IMR-90 (cell line): ENCODE measurements around the gene CSAD. TPM values are rescaled to one million over a fixed set of nuclear protein-coding genes. Genes with fewer than 3 reads are reported as not detected.

Experiments
- ATAC-seq: fragments of 200-7000 bp; cut with Tn5 transposase; 2 replicates; pipeline ENCODE4 v1.9.1; 2020; ENCODE audit warnings: low read depth, mild to moderate bottlenecking, moderate library complexity
- BruUV-seq: library from RNA; stranded (reverse); fragments of 400-500 nt; replicated peaks from 2 replicates; lab custom pipeline; 2021; lab: Mats Ljungman, UMichigan
- CTCF ChIA-PET: fragments of 300-600 bp; formaldehyde crosslinking; extraction: SDS; loops from one replicate; lab custom pipeline; 2021; ENCODE audit warnings: antibody characterized with exemption; lab: Yijun Ruan, JAX
- POLR2A ChIA-PET: fragments of 300-600 bp; sonication (Branson Sonifier 250); formaldehyde crosslinking; loops from one replicate; lab custom pipeline; 2022; ENCODE audit warnings: antibody characterized with exemption; ENCODE audit not compliant: unreplicated experiment; lab: Charles Lee
- DNase-seq: peaks from one replicate; pipeline ENCODE4 v3.0.0; 2013
- H2AFZ ChIP-seq: replicated peaks from 2 replicates; pipeline ENCODE3; 2013; ENCODE audit warnings: low read length, mild to moderate bottlenecking; ENCODE audit not compliant: poor library complexity
- H2AK5ac ChIP-seq: 2 replicates; pipeline ENCODE4 v1.6.1; 2013; ENCODE audit warnings: low read depth, low read length, inconsistent platforms
- H2AK9ac ChIP-seq: replicated peaks from 2 replicates; pipeline ENCODE3; 2013; ENCODE audit warnings: mild to moderate bottlenecking, low read depth, low read length, moderate library complexity; ENCODE audit not compliant: poor library complexity
- H2BK120ac ChIP-seq: 2 replicates; pipeline ENCODE4 v1.6.1; 2013; ENCODE audit warnings: low read depth, low read length, inconsistent platforms
- H2BK15ac ChIP-seq: 3 replicates; pipeline ENCODE4 v1.6.1; 2013; ENCODE audit warnings: low read depth, low read length, inconsistent platforms
- H2BK20ac ChIP-seq: 2 replicates; pipeline ENCODE4 v1.6.1; 2013; ENCODE audit warnings: low read depth, mild to moderate bottlenecking, inconsistent platforms, low read length, moderate library complexity
- H2BK5ac ChIP-seq: 2 replicates; pipeline ENCODE4 v1.6.1; 2013; ENCODE audit warnings: mild to moderate bottlenecking, low read depth, low read length, inconsistent platforms; ENCODE audit not compliant: poor library complexity, severe bottlenecking
- H3K14ac ChIP-seq: replicated peaks from 2 replicates; pipeline ENCODE4 v1.6.1; 2013; ENCODE audit warnings: low read depth, low read length, inconsistent platforms
- H3K18ac ChIP-seq: 2 replicates; pipeline ENCODE4 v1.6.1; 2013; ENCODE audit warnings: low read depth, low read length, control low read depth
- H3K23ac ChIP-seq: 2 replicates; pipeline ENCODE4 v1.6.1; 2013; ENCODE audit warnings: low read depth, low read length, inconsistent platforms
- H3K27ac ChIP-seq: 2 replicates; pipeline ENCODE4 v1.5.1; 2013; ENCODE audit warnings: mild to moderate bottlenecking, control low read depth, low read length; ENCODE audit not compliant: insufficient read depth
- H3K27me3 ChIP-seq: 2 replicates; pipeline ENCODE4 v1.6.1; 2013; ENCODE audit warnings: low read length; ENCODE audit not compliant: control insufficient read depth, insufficient read depth
- H3K36me3 ChIP-seq: 2 replicates; pipeline ENCODE4 v1.6.1; 2013; ENCODE audit warnings: low read length, mixed read lengths; ENCODE audit not compliant: control insufficient read depth, insufficient read depth
- H3K4ac ChIP-seq: 2 replicates; pipeline ENCODE4 v1.6.1; 2013; ENCODE audit warnings: low read depth, low read length, inconsistent platforms
- H3K4me1 ChIP-seq: 2 replicates; pipeline ENCODE4 v1.6.1; 2013; ENCODE audit warnings: low read length, mixed read lengths; ENCODE audit not compliant: control insufficient read depth, insufficient read depth
- H3K4me2 ChIP-seq: 2 replicates; pipeline ENCODE4 v1.6.1; 2013; ENCODE audit warnings: low read depth, mild to moderate bottlenecking, control low read depth, low read length, moderate library complexity
- H3K4me3 ChIP-seq: 2 replicates; pipeline ENCODE4 v1.5.1; 2013; ENCODE audit warnings: low read depth, mild to moderate bottlenecking, control low read depth, low read length, moderate library complexity; ENCODE audit not compliant: insufficient read depth
- H3K56ac ChIP-seq: 2 replicates; pipeline ENCODE4 v1.6.1; 2013; ENCODE audit warnings: low read length, inconsistent platforms; ENCODE audit not compliant: insufficient read depth; ENCODE audit errors: extremely low read depth
- H3K79me1 ChIP-seq, 2 experiments: 2 replicates each; pipeline ENCODE4 v1.6.1; 2013; ENCODE audit warnings: low read length in 2 of 2, inconsistent platforms in 1 of 2, low read depth in 1 of 2
- H3K9ac ChIP-seq: 2 replicates; pipeline ENCODE4 v1.6.1; 2013; ENCODE audit warnings: low read depth, low read length, control low read depth
- H3K9me1 ChIP-seq: 2 replicates; pipeline ENCODE4 v1.6.1; 2013; ENCODE audit warnings: low read length, inconsistent platforms; ENCODE audit not compliant: insufficient read depth
- H3K9me3 ChIP-seq: 2 replicates; pipeline ENCODE4 v1.6.1; 2013; ENCODE audit warnings: low read length; ENCODE audit not compliant: control insufficient read depth, insufficient read depth
- H4K20me1 ChIP-seq: 2 replicates; pipeline ENCODE4 v1.6.1; 2013; ENCODE audit warnings: low read length, inconsistent platforms; ENCODE audit not compliant: insufficient read depth
- H4K5ac ChIP-seq: 2 replicates; pipeline ENCODE4 v1.6.1; 2013; ENCODE audit warnings: mild to moderate bottlenecking, low read depth, low read length, control low read depth
- H4K8ac ChIP-seq, 2 experiments: 2 replicates each; pipeline ENCODE4 v1.6.1; 2013; ENCODE audit warnings: low read depth in 2 of 2, low read length in 2 of 2, control low read depth in 1 of 2, inconsistent platforms in 1 of 2
- H4K91ac ChIP-seq: 2 replicates; pipeline ENCODE4 v1.6.1; 2013; ENCODE audit warnings: low read depth, low read length, inconsistent platforms; ENCODE audit not compliant: insufficient read depth
- BHLHE40 ChIP-seq: fragments of 150-350 bp; IDR thresholded peaks from 2 replicates; pipeline ENCODE4 v1.6.1; 2016; ENCODE audit warnings: mild to moderate bottlenecking, low read depth, low read length
- MAZ ChIP-seq: IDR thresholded peaks from 2 replicates; pipeline ENCODE4 v1.6.1; 2012; ENCODE audit warnings: low read depth, mild to moderate bottlenecking, low read length, improper control_type of control experiment, moderate library complexity, borderline replicate concordance
- NFE2L2 ChIP-seq: fragments of 150-350 bp; IDR thresholded peaks from 2 replicates; pipeline ENCODE4 v1.6.1; 2016; ENCODE audit warnings: low read depth, mild to moderate bottlenecking, low read length
- POLR2A ChIP-seq: IDR thresholded peaks from 2 replicates; pipeline ENCODE4 v1.6.1; 2012; ENCODE audit warnings: mild to moderate bottlenecking, low read depth, low read length
- SMC3 ChIP-seq: fragments of 150-350 bp; IDR thresholded peaks from 2 replicates; pipeline ENCODE4 v1.6.1; 2016; ENCODE audit warnings: low read depth, mild to moderate bottlenecking, antibody characterized with exemption, low read length, moderate library complexity
- WGBS, 2 experiments: methylation state at CpG; one replicate each; pipeline versions ENCODE4 v1.1.5 to v1.1.7; 2013; ENCODE audit warnings: missing lambda C conversion rate in 2 of 2; ENCODE audit not compliant: insufficient read length in 1 of 2; ENCODE audit errors: extremely low coverage in 2 of 2; 5-methylcytosine and 5-hydroxymethylcytosine counted together
- dilution Hi-C: fragments of 300-500 bp; cut with HindIII; formaldehyde crosslinking; loops from one replicate; pipeline ENCODE4 v1.14.3; 2018; ENCODE audit warnings: low sequenced_read_pairs; ENCODE audit not compliant: unreplicated experiment
- in situ Hi-C: fragments of 300-500 bp; cut with MboI; formaldehyde crosslinking; loops from 3 replicates; pipeline ENCODE4 v1.14.3; 2019; ENCODE audit warnings: low sequenced_read_pairs, inconsistent platforms, mixed read lengths
- intact Hi-C: fragments of 100-400 bp; cut with micrococcal nuclease; formaldehyde crosslinking; loops from 2 replicates; pipeline ENCODE4 v1.10.0; 2022
- polyA plus RNA-seq, 3 experiments: library from polyadenylated mRNA; depleted of rRNA; stranded (reverse); fragments of >200 nt; gene quantifications; 2 replicates each; pipeline ENCODE4 v1.2.3, GENCODE V29; 2012; ENCODE audit warnings: low replicate concordance in 1 of 3
- total RNA-seq: library from RNA; depleted of rRNA; stranded (reverse); fragments of >200 nt; gene quantifications from 2 replicates; pipeline ENCODE4 v1.2.3, GENCODE V29; 2012
- TF ChIP-seq, protein P1 (sequence below): fragments of 150-350 bp; IDR thresholded peaks from 2 replicates; pipeline ENCODE4 v1.6.1; 2017; ENCODE audit warnings: mild to moderate bottlenecking, antibody characterized with exemption, low read length, low read depth
- TF ChIP-seq, protein P2 (sequence below): conservative IDR thresholded peaks from 2 replicates; pipeline ENCODE4 v1.5.1; 2012; ENCODE audit warnings: mild to moderate bottlenecking, low read depth, low read length, improper control_type of control experiment

The CSAD gene
- total and polyA plus RNA-seq, 2 of the 4 experiments (the other 2 are of a cell fraction): 5.4 to 45.6 TPM

DNA sequence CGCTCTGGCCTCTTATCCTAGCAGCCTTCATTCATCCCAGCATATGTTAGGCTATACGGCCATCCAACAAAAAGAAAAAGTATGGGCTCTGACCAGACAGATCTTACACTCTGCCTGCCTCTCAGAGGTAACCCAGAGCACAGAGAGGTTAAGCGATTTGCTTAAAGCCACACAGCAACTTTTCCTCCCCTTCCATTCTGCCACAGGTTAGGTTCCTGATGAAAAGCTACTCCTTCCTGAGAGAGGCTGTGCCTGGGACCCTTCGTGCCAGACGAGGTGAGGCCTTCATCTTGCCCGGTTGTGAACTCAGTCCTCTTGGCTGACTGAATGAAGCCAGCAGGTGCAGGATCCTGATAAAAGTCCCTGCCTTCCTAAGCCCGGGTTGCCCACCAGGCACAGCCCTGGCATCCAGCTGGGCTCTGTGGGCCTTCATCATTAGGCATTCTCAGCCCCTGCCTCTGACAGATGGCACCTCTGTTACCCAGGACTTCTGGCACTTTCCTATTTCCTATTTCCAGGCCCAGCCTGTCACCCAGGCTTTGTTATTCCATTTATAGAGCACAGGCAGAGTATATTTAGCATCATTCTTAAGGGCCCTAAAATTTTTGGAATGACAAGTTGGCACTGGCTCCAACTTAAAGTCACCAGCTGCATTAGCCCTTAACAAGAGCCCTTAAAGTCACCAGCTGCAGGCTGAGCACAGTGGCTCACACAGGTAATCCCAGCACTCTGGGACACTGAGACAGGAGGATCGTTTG is 64.7 kb downstream of the CSAD start (continued):
- TF ChIP-seq, protein P1, sequence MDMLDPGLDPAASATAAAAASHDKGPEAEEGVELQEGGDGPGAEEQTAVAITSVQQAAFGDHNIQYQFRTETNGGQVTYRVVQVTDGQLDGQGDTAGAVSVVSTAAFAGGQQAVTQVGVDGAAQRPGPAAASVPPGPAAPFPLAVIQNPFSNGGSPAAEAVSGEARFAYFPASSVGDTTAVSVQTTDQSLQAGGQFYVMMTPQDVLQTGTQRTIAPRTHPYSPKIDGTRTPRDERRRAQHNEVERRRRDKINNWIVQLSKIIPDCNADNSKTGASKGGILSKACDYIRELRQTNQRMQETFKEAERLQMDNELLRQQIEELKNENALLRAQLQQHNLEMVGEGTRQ: no peak
- TF ChIP-seq MAZ: no peak

DNA sequence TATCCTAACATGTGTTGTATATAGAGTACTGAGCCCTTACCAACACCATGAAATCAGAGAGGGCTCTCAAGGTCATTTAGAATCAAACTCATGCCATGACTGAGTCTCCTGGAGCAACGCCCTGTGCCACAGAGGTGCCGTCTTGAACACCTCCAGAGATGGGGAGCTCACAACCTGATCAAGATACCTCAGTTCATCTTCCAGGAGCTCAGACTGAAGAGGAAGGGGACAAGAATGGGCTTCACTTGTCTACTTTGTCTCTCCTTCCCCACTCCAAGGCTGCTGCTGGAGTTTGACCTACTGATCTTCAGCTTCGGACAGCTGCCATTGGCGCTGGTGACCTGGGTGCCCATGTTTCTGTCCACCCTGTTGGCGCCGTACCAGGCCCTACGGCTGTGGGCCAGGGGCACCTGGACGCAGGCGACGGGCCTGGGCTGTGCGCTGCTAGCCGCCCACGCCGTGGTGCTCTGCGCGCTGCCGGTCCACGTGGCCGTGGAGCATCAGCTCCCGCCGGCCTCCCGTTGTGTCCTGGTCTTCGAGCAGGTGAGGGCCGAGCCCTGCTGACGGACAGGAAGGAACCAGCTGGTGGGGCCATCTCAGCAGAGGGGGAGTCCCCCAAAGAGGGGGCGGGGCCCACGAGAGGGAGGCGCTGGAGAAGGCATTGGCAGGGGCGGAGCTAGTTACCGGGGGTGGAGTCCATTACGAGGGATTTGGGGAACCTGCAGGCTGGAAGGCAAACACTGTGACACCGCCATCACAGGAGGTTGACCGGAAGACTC is 65.4 kb downstream of the CSAD start:
- Histone ChIP-seq H3K4me2 (no peak overlapping the region), H4K5ac (no peak overlapping the region), H2BK15ac (no peak overlapping the region), H3K9me1 (no peaks in the 10 kb centered on the region), H2BK20ac (no peak overlapping the region), H4K8ac (no peak overlapping the region), H2AFZ (peak overlapping the region; percentile 21), H3K27me3 (peaks cover 2% of the 10 kb centered on the region; the same call in 1 of the 2 replicates), H3K9ac (no peak overlapping the region), H3K9me3 (no peaks in the 10 kb centered on the region), H3K56ac (no peak overlapping the region), H2BK120ac (no peak overlapping the region), H3K4ac (no peak overlapping the region), H3K4me1 (no peaks in the 10 kb centered on the region), H4K20me1 (no peaks in the 10 kb centered on the region), H3K14ac (no peak overlapping the region), H3K79me1 (no peaks in the 10 kb centered on the region), H3K18ac (no peak overlapping the region), H3K4me3 (no peak overlapping the region), H4K91ac (no peak overlapping the region), H2AK5ac (no peak overlapping the region), H3K23ac (no peak overlapping the region), H2BK5ac (no peak overlapping the region), H2AK9ac (peak overlapping the region; percentile 3), H3K36me3 (no peaks in the 10 kb centered on the region), H3K27ac (no peak overlapping the region)
- POLR2A ChIA-PET: no interaction called here
- intact Hi-C loops: no loop called here
- BruUV-seq: no TSS peak
- in situ Hi-C loops: no loop called here
- dilution Hi-C loops: no loop called here
- ATAC-seq: no peak
- no peak for TF ChIP-seq POLR2A
- no peak for TF ChIP-seq NFE2L2
- no peak for TF ChIP-seq SMC3
- TF ChIP-seq, protein P2, sequence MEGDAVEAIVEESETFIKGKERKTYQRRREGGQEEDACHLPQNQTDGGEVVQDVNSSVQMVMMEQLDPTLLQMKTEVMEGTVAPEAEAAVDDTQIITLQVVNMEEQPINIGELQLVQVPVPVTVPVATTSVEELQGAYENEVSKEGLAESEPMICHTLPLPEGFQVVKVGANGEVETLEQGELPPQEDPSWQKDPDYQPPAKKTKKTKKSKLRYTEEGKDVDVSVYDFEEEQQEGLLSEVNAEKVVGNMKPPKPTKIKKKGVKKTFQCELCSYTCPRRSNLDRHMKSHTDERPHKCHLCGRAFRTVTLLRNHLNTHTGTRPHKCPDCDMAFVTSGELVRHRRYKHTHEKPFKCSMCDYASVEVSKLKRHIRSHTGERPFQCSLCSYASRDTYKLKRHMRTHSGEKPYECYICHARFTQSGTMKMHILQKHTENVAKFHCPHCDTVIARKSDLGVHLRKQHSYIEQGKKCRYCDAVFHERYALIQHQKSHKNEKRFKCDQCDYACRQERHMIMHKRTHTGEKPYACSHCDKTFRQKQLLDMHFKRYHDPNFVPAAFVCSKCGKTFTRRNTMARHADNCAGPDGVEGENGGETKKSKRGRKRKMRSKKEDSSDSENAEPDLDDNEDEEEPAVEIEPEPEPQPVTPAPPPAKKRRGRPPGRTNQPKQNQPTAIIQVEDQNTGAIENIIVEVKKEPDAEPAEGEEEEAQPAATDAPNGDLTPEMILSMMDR: no peak
- no peak for TF ChIP-seq BHLHE40
- CTCF ChIA-PET: interaction anchor here (1.2 kb wide), 1 partner anchor 12 kb away, joined by 3 read pairs; no protein-coding TSS in a partner anchor
- DNase-seq: no peak
- WGBS, 2 experiments: 90% methylated on average over 6 of the region's 33 CpGs; no CpG with 5 or more reads in 1 of the 2 experiments
